ENCODE measurements around the gene ZBTB46. TPM values are rescaled to one million over a fixed set of nuclear protein-coding genes. Genes with fewer than 3 reads are reported as not detected.

The ZBTB46 gene
- total RNA-seq, 1 experiment from 2014 or later = 27.1 TPM

- Histone ChIP-seq H3K79me1 (ENCODE audit: insufficient read depth, low read depth, low read length, poor library complexity, severe bottlenecking) (no peaks in the 10 kb centered on the region), H3K79me2 (ENCODE audit: insufficient read depth, low read length) (no peaks in the 10 kb centered on the region), H3K23ac (ENCODE audit: insufficient read length, low read depth, low read length) (no peak overlapping the region), H2BK120ac (ENCODE audit: low read depth, low read length, poor library complexity, severe bottlenecking) (no peak overlapping the region), H2BK15ac (ENCODE audit: low read depth, low read length) (no peak overlapping the region), H3K9ac (ENCODE audit: extremely low read depth, insufficient read length, low read length) (no peak overlapping the region), H4K8ac (replicated peaks; ENCODE audit: insufficient read length, low read depth, low read length) (no peak overlapping the region), H4K20me1 (ENCODE audit: control insufficient read depth, insufficient read depth, insufficient read length) (no peaks in the 10 kb centered on the region), H3T11ph (ENCODE audit: low read length) (no peak overlapping the region), H2AK5ac (ENCODE audit: insufficient read length, low read length) (no peak overlapping the region), H3K27ac (ENCODE audit: insufficient read length, low read depth, low read length) (no peak overlapping the region), H2BK20ac (ENCODE audit: low read depth, low read length, poor library complexity, severe bottlenecking) (no peak overlapping the region), H2BK12ac (ENCODE audit: insufficient read length, low read depth, low read length) (no peak overlapping the region), H3K9me3 (ENCODE audit: control insufficient read depth, low read depth, low read length) (no peaks in the 10 kb centered on the region), H3K4ac (ENCODE audit: low read depth, low read length) (no peak overlapping the region), H4K5ac (ENCODE audit: insufficient read length, low read depth, low read length) (no peak overlapping the region), H3K14ac (ENCODE audit: insufficient read depth, low read length) (no peak overlapping the region), H3K18ac (ENCODE audit: insufficient read length, low read depth, low read length) (no peak overlapping the region), H2BK5ac (ENCODE audit: insufficient read length, low read length) (no peak overlapping the region), H3K27me3 (ENCODE audit: insufficient read depth, low read length) (no peaks in the 10 kb centered on the region), H3K23me2 (ENCODE audit: insufficient read length, low read depth, low read length, poor library complexity, severe bottlenecking) (no peaks in the 10 kb centered on the region), H4K91ac (ENCODE audit: insufficient read length, low read depth, low read length) (no peak overlapping the region), H3K4me1 (ENCODE audit: insufficient read depth, low read length) (no peaks in the 10 kb centered on the region), H2AFZ (ENCODE audit: low read length) (no peak overlapping the region), H3K4me2 (ENCODE audit: insufficient read depth, insufficient read length, low read length) (no peak overlapping the region), H3K56ac (ENCODE audit: insufficient read length, low read depth, low read length) (no peak overlapping the region)
- H3K36me3 Mint-ChIP-seq (ENCODE audit: insufficient read depth in 1 of 3, low read depth in 3 of 3) = peaks cover 5 to 17% (median 8%) of the 10 kb centered on the region in 3 experiments
- TF ChIP-seq CTCF (conservative IDR thresholded peaks at IDR 0.05) = no peak
- peak overlapping the region; percentile 46 to 74 (median 68); a peak in 3 of 7 replicates for H3K27ac Mint-ChIP-seq
- DNase-seq = no peak
- no CpG with 5 or more reads among the region's 8 CpGs for WGBS (ENCODE audit: extremely low coverage, insufficient read length, low lambda C conversion rate)
- no peaks in the 10 kb centered on the region for H3K27me3 Mint-ChIP-seq (ENCODE audit: low read depth)
- peaks cover 1 to 6% of the 10 kb centered on the region in 2 experiments; a peak in 2 of 5 replicates for H3K9me3 Mint-ChIP-seq
- H3K4me3 Mint-ChIP-seq = no peak overlapping the region
- H3K4me1 Mint-ChIP-seq = peaks cover 2 to 4% of the 10 kb centered on the region in 2 experiments; a peak in 2 of 4 replicates
Observed at GRCh38 chr20:63804308-63804636, 26.8 kb downstream of the ZBTB46 start.
